ENCODE data around the gene SNAPC1. TPM values are rescaled to one million over a fixed set of nuclear protein-coding genes. Genes with fewer than 3 reads are reported as not detected.
A peak's percentile ranks its signal among the peaks of the same experiment; 100 is the strongest.

The SNAPC1 gene
- total and polyA plus RNA-seq, 11 donors = 5.9 to 9.0 (median 6.5) TPM

- intact Hi-C loops (cut with DNase I) = loop anchor here in 1 of 10 donors (10.0 kb wide), 1 partner anchor 419 kb away; no protein-coding TSS in a partner anchor
- ATAC-seq = no peak
Observed at GRCh38 chr14:61724133-61724532, 38.1 kb upstream of the SNAPC1 start.

GRCh38 chr14:61726778-61727658 is 35.2 kb upstream of the SNAPC1 start:
- 79 to 87% (median 82%) methylated on average over 7 of the region's 7 CpGs for WGBS, 4 donors

More at GRCh38 chr14:61724133-61724532, 38.1 kb upstream of the SNAPC1 start:
- H3K36me3 ChIP-seq = peaks cover 0 to 88% (median 70%) of the 10 kb centered on the region in 9 donors
- TF ChIP-seq POLR2A (IDR thresholded peaks at IDR 0.05) (no peak), CTCF (IDR thresholded peaks at IDR 0.05) (no peak)
- H3K9me3 ChIP-seq = no peaks in the 10 kb centered on the region
- no peak for DNase-seq
- H3K27me3 ChIP-seq = no peaks in the 10 kb centered on the region
- no peak overlapping the region for H3K4me3 ChIP-seq
- peaks cover 0 to 29% (median 15%) of the 10 kb centered on the region in 12 donors for H3K4me1 ChIP-seq
- 58 to 70% (median 62%) methylated on average over 2 of the region's 2 CpGs for WGBS, 4 donors
- H3K27ac ChIP-seq = no peak overlapping the region

GRCh38 chr14:61730756-61731373 is 31.4 kb upstream of the SNAPC1 start:
- intact Hi-C loops (cut with DNase I) = loop anchor here in 9 of 10 donors (2.0 to 10.0 kb wide), 6 partner anchors 34 to 436 kb away; partner anchors contain the start of gene HIF1A (in 1 of the 9)
- Histone ChIP-seq H3K36me3 (peaks cover 0 to 100% (median 91%) of the 10 kb centered on the region in 9 donors), H3K27ac (peak overlapping the region in 3 of 12 donors; percentile 18 to 44 (median 25)), H3K9me3 (no peaks in the 10 kb centered on the region), H3K27me3 (no peaks in the 10 kb centered on the region), H3K4me3 (no peak overlapping the region), H3K4me1 (peaks cover 0 to 26% (median 8%) of the 10 kb centered on the region in 12 donors)
- TF ChIP-seq CTCF (IDR thresholded peaks at IDR 0.05) (peak in 11 of 12 donors; percentile 26 to 71 (median 55)), POLR2A (IDR thresholded peaks at IDR 0.05) (no peak)
- no peak for ATAC-seq
- DNase-seq = no peak
- WGBS, 4 donors = 41 to 64% (median 54%) methylated on average over 2 of the region's 2 CpGs

More at GRCh38 chr14:61726778-61727658, 35.2 kb upstream of the SNAPC1 start:
- intact Hi-C loops (cut with DNase I) = loop anchor here in 1 of 10 donors (10.0 kb wide), 1 partner anchor 422 kb away; no protein-coding TSS in a partner anchor
- no peak for TF ChIP-seq POLR2A (IDR thresholded peaks at IDR 0.05)
- no peak for TF ChIP-seq CTCF (IDR thresholded peaks at IDR 0.05)
- ATAC-seq = no peak
- DNase-seq = no peak
- Histone ChIP-seq H3K9me3 (no peaks in the 10 kb centered on the region), H3K27me3 (no peaks in the 10 kb centered on the region), H3K36me3 (peaks cover 0 to 99% (median 84%) of the 10 kb centered on the region in 9 donors), H3K27ac (peak overlapping the region in 2 of 12 donors; percentile 5 to 9), H3K4me1 (peaks cover 0 to 30% (median 8%) of the 10 kb centered on the region in 12 donors), H3K4me3 (no peak overlapping the region)

All from heart left ventricle (tissue), 16 donors.